Activated T-cell treated with anti-CD3 and anti-CD28 coated beads, Interleukin-2, amount 50 U/mL, for 48 hours (primary cell): Measurements from ENCODE around the gene ACSL5.
"Not testable (repeated sequence)": the region's sequence is repeated elsewhere in the genome, so short reads cannot be mapped to it uniquely, and the experiment has no call there.

ENCODE experiments used
- DNase-seq, 2 experiments: peaks; one replicate each; pipeline ENCODE4 v3.0.0-alpha.2; 2020

The ACSL5 gene

GRCh38 chr10:112351146-112351545 is 22.8 kb upstream of the ACSL5 start:
- no peak for DNase-seq

- no peak for DNase-seq
Observed at GRCh38 chr10:112352044-112352443, 21.9 kb upstream of the ACSL5 start.

GRCh38 chr10:112353046-112353445 is 20.9 kb upstream of the ACSL5 start:
- no peak for DNase-seq

- DNase-seq: no peak
Observed at GRCh38 chr10:112356686-112357085, 17.2 kb upstream of the ACSL5 start.

- no peak for DNase-seq
Observed at GRCh38 chr10:112359606-112360307, 14.2 kb upstream of the ACSL5 start.

GRCh38 chr10:112360308-112361270 is 13.3 kb upstream of the ACSL5 start:
- DNase-seq: no peak

GRCh38 chr10:112361951-112362751 is 11.8 kb upstream of the ACSL5 start:
- DNase-seq: no peak

GRCh38 chr10:112362833-112363232 is 11.1 kb upstream of the ACSL5 start:
- DNase-seq: no peak

GRCh38 chr10:112363696-112364688 is 9.9 kb upstream of the ACSL5 start:
- DNase-seq: no peak

GRCh38 chr10:112365014-112365432 is 8.9 kb upstream of the ACSL5 start:
- DNase-seq: no peak

- DNase-seq: no peak
Observed at GRCh38 chr10:112365451-112365850, 8.5 kb upstream of the ACSL5 start.

GRCh38 chr10:112366992-112367391 is 6.9 kb upstream of the ACSL5 start:
- no peak for DNase-seq

- DNase-seq: no peak
Observed at GRCh38 chr10:112367516-112367915, 6.4 kb upstream of the ACSL5 start.

- no peak for DNase-seq
Observed at GRCh38 chr10:112369495-112370423, 4.2 kb upstream of the ACSL5 start.

- no peak for DNase-seq
Observed at GRCh38 chr10:112370424-112370819, 3.5 kb upstream of the ACSL5 start.

- not testable (repeated sequence) for DNase-seq
Observed at GRCh38 chr10:112371326-112371725, 2.6 kb upstream of the ACSL5 start.

GRCh38 chr10:112372182-112372810 is 1.6 kb upstream of the ACSL5 start:
- DNase-seq: not testable (repeated sequence)

- peak; percentile 51 to 53 for DNase-seq
Observed at GRCh38 chr10:112374724-112375541, 1.0 kb downstream of the ACSL5 start.

- DNase-seq: peak; percentile 64
Observed at GRCh38 chr10:112375721-112376395, 1.9 kb downstream of the ACSL5 start.
